HG03520 (cell line): ENCODE measurements around the gene SLC1A3.

Source experiments
- ATAC-seq: cut with Tn5 transposase; IDR thresholded peaks from one replicate; pipeline ENCODE4 v1.9.1; 2021; ENCODE audit warnings: mild to moderate bottlenecking, moderate library complexity; ENCODE audit not compliant: unreplicated experiment

SLC1A3 gene

DNA sequence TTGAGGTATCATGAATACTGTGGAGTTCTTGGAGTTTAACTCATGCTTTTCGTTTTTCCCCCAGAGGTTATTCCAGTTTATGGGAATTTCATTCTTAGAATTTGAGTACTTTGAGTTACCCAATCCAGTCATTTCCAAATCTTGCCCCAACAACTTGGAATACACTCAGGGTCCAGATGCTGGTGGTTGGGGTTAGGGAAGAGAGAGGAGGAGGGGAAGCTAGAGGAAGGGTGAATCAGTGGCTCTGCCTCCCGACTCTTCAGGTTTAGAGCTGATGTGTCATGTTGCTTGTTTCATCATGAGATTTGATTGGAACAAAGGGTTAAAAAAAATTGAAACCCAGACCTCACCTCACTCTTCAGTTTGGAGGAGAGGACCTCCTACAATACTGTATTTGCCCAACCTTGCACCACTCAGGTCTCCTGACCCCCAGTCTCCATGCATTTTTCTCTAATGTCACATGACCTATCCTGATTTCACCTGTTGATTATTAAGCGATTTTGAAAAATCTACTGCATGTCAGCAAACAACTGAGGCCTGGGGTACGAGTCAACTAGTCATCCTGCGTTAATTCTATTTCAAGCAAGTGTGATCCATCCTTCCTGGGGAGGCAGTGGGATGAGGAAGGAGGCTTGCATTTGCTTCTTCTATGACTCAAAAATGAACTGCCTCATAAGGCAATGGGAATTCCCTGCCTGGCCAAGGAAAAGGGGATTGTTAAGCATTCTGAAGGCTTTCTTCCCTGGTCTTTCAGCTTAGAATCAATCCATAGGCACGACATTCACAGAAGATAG, 6.2 kb upstream of the SLC1A3 start:
- ATAC-seq, result no peak

DNA sequence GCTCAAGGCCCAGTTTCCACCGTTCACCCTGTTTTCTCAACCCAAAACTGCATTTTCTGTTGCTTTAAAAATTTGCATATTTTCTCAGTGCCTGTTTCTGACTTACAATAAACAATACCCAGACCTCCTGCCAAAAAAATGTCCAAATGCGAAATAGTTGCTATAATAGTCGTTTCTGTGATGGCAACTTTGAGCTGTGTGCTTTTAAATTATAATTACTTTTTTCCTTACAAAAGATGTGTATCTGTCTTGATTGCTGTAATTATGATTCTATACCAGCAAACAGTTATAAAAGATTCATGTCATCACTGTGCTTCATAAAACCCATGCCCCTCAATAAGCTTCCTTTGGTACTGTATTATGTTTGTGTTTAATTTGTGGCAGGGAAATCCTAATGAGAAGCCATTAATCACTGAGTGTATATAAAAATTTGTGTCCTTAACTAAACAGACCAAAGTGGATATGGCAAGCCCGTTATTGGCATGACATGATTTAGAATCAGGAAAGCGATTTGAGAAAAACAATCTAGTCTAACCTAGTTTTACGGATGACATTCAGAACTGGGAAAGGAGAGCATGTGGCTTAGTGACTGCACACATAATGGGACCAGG, 5.4 kb upstream of the SLC1A3 start:
- ATAC-seq, result no peak

DNA sequence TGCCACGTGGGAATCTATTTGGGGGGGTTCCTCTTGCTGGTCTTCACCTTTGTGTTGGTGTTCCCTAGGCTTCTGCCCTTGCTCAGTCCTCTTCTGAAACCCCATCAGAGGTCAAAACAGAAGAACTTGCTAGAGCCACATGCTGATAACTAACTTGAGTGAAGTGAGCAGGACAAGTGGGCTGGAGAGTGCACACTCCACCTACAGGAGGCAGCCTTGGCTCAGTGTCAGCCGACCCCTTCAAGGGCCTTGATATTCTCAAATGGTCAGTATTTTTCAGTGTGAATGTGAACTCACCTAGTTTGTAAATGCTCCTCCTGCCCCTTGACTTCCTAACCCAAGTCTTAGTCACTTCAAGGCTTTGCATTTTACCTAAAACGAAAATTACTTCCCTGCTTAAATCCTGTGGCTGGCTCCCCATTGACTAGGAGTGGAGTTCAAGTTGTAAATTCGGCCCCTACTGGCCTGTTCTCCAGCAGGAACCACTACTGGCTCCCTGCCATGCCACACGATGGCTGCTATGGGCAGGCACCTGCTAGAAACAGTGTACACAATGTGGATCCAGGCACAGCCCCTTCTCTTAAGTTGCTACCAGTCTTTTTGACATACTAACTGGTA, 3.6 kb upstream of the SLC1A3 start:
- ATAC-seq, result no peak

GRCh38 chr5:36605241-36605640, 1.2 kb upstream of the SLC1A3 start:
- ATAC-seq, result no peak

GRCh38 chr5:36606036-36606427, 374 bp upstream of the SLC1A3 start:
- no peak for ATAC-seq

DNA sequence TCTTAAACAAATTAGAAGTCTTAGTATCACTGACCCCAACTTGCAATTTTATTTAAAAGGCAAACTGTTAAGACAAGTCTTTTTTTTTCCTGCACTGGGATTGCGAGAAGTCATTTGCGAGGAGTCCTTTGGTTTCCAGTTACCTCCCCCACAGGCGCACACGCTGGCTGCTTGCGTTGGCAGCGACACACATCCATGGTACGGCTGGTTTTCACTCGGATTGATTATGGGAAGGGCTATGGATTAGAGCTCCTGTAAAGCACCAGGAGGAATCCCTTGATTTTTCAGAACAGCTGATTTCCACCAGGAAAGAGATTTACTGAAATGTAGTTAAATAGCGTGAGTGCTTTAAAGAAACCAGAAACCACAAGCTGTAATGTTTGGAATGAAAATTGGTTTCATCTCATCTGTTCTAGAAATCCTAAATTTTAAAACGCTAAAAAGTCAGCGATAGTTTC, 737 bp downstream of the SLC1A3 start:
- no peak for ATAC-seq

GRCh38 chr5:36607838-36608783, 1.7 kb downstream of the SLC1A3 start:
- no peak for ATAC-seq

DNA sequence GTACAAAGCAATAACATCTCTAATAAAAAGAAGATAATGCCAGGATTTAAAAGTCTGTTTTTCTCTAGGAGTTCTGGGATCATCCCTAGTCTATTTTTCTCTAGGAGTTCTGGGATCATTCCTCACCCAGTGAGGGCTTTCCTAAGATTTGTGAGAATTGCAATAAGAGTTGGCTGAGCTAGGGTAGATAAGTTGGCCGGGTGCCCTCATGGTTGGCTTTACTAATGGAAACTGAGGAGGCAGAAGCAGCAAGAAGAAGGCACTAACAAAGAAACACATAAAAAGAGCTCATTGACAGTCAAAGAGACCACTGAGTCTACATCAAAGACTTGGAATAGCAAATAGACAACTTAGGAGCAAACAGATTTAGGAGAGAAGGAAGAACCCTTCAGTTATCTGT, 4.2 kb downstream of the SLC1A3 start:
- no peak for ATAC-seq

GRCh38 chr5:36611520-36612274, 5.3 kb downstream of the SLC1A3 start:
- no peak for ATAC-seq

GRCh38 chr5:36613241-36613640, 6.8 kb downstream of the SLC1A3 start:
- no peak for ATAC-seq

DNA sequence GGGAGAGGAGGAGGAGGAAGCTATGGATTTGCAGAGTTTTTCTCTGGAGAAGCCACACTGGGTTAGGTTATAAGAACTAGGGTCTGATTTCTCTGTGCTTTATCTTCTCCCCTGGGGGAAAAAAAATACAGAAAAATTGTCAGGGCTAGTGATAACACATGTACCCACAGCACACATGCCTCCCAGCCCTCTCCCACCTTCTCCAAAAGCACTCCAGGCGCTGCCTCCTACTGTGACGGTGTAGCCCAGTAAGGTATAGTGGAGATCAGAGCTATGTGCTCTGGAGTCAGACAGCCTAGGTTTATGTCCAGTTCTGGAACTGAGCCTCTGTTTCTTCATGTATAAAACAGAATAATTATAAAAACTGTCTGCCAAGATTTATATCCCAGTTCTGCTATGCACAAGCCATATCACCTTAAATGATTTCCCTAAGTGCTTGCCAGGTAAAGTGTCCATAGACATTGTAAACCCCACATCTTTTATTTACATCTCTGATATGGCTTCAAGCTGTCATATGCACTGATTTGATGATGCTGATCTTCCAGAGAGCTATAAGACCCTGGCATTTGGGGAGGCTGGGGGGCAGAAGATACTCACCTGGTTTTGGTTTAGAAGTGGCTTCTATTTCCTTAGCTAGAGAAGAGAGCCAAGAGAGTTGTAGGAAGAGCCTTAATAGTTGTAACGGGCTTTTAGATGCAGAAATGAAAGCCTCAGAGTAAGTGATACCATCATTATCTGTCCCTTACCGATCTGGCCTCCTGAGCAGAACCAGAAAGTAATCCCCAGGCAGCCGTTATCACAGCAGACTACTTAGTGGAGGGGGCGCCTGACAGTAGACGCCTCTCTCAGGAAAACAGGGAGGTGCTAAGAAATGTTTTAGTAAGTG, 7.6 kb downstream of the SLC1A3 start:
- no peak for ATAC-seq

DNA sequence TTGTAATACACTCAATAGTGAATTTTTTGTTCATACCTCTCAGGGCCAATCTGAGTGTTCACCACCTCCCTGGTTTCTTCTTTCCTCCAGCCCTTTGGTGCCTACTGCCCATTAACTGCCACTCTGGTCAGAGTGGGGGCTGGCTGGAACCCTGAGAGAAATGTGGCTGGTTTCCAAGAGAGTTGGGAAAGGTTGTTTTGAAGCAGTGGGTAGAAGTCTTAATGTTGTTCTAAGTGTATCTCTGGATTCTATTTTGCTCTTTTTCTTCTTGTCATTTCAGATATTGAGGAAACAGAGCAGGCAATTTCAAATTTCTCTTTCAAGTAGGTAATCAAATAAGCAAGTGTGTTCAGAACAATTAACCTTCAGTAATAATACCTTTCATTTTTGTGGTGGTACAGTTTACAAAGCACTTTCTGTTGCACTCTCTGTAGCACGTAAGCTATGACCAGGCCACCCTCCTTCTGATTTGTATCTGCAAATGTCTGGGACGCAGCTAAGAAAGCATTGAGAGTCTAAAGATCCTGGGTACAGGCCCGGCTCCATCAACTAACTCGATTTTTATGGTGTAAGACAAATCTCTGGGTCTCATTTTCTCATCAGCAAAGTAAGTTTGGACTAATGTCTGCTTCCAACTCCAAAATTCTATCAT, 8.4 kb downstream of the SLC1A3 start:
- ATAC-seq, result no peak

- no peak for ATAC-seq
Measured at GRCh38 chr5:36619012-36619635, 12.7 kb downstream of the SLC1A3 start.

- no peak for ATAC-seq
Measured at GRCh38 chr5:36621985-36622384, 15.6 kb downstream of the SLC1A3 start.

DNA sequence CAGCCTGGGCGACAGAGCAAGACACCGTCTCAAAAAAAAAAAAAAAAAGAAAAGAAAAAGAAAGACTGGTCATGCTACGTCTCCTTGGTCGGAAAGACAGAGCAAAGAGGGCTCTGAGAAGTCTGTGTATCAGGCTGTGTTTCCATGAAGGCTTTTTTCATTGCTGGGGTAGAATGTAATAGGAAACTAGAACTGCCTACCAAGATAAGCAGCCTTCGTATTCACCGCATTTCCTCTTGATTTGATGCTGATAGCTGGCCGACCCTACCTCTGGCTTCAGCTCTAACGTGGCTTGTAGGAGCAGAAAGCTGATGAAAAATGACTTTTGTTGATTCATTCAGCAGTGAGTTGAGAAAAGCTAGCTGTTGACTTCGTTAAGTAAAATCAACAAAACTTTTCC, 17.4 kb downstream of the SLC1A3 start:
- ATAC-seq, result no peak

- ATAC-seq, result no peak
Measured at GRCh38 chr5:36624277-36624676, 17.9 kb downstream of the SLC1A3 start.

DNA sequence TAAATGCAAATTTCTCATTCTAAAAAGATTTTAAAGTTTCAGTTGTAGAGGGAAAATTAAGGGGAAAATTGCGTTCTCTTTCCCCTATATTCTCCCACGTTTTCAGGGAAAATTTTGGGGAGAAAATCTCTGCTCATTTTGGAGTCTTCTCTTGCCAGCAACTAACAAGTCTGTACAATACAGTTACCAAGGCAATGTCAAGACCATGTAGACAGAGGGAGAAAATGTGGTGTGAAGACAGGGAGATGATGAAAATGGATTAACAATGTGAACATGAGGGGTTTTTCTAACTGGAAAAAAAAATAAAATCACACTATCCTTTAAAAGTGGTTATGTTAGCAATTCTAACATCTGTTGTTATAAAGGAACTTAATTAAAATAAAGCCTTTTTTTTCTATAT, 22.3 kb downstream of the SLC1A3 start:
- ATAC-seq, result no peak

DNA sequence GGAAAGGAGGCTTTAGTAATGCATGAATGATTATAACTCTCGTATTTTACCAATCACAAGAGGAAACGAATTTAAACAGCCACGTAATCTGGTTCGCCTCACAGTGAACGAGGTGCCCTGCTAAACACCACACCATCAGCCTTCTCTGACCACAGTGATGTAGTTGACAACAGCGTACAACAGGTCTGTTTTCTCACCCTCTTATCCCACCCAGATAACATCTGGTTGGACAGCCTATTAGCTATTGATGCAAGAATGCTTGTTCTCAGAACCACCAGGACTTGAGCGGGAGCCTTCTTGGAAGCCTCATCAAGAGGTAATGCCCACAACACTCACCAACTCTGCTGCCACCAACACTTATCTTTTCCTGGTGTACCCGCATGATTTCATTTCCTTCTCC, 23.3 kb downstream of the SLC1A3 start:
- ATAC-seq, result no peak
